VCaP (cell line): ENCODE results near the gene MBD4.
"Not testable (repeated sequence)": the region's sequence is repeated elsewhere in the genome, so short reads cannot be mapped to it uniquely, and the experiment has no call there.

Source experiments
- H3K27ac ChIP-seq: fragments of 450-650 bp; 2 replicates; pipeline ENCODE4 v1.5.1; 2017
- CTCF ChIP-seq: fragments of 450-650 bp; conservative IDR thresholded peaks from 2 replicates; pipeline ENCODE4 v1.5.1; 2017; ENCODE audit warnings: mild to moderate bottlenecking, moderate library complexity

Gene MBD4

GRCh38 chr3:129482721-129483120 lies 43.0 kb upstream of the MBD4 start:
- H3K27ac ChIP-seq: no peak overlapping the region
- no peak for TF ChIP-seq CTCF

- H3K27ac ChIP-seq: no peak overlapping the region
- TF ChIP-seq CTCF: no peak
Measured at GRCh38 chr3:129481766-129482332, 42.1 kb upstream of the MBD4 start.

- H3K27ac ChIP-seq: not testable (repeated sequence)
Measured at GRCh38 chr3:129481225-129481765, 41.5 kb upstream of the MBD4 start.

- H3K27ac ChIP-seq: no peak overlapping the region
- TF ChIP-seq CTCF: no peak
Measured at GRCh38 chr3:129476586-129476985, 36.8 kb upstream of the MBD4 start.

- no peak overlapping the region for H3K27ac ChIP-seq
- TF ChIP-seq CTCF: no peak
Measured at GRCh38 chr3:129475863-129476262, 36.1 kb upstream of the MBD4 start.

- no peak overlapping the region for H3K27ac ChIP-seq
- no peak for TF ChIP-seq CTCF
Measured at GRCh38 chr3:129474984-129475804, 35.4 kb upstream of the MBD4 start.

- no peak for TF ChIP-seq CTCF
- H3K27ac ChIP-seq: no peak overlapping the region
Measured at GRCh38 chr3:129473769-129474152, 34.0 kb upstream of the MBD4 start.
